CD4-positive, CD25-positive, alpha-beta regulatory T cell (primary cell): ENCODE measurements around the gene FAM117B. TPM values are rescaled to one million over a fixed set of nuclear protein-coding genes. Genes with fewer than 3 reads are reported as not detected.

ENCODE experiments used
- ATAC-seq, 2 donors: fragments of 150-1000 bp; cut with Tn5 transposase; one replicate each; pipeline ENCODE4 v1.10.0; 2021; ENCODE audit warnings: low read depth in 2 of 2, moderate number of reproducible peaks in 2 of 2, moderate library complexity in 1 of 2
- DNase-seq, 3 donors: peaks; one replicate each; pipeline versions ENCODE4 v3.0.0 to v3.0.0-alpha.2; 2012 to 2022; ENCODE audit warnings: mixed read lengths in 1 of 3
- H3K27ac ChIP-seq: one replicate; pipeline ENCODE4 v1.7.0; 2013; ENCODE audit warnings: mild to moderate bottlenecking, low read length; ENCODE audit not compliant: insufficient read depth, poor library complexity, severe bottlenecking
- H3K27me3 ChIP-seq: one replicate; pipeline ENCODE4 v1.7.0; 2013; ENCODE audit warnings: low read length; ENCODE audit not compliant: control insufficient read depth, insufficient read depth
- H3K36me3 ChIP-seq: one replicate; pipeline ENCODE4 v1.7.0; 2013; ENCODE audit warnings: mild to moderate bottlenecking, low read length, moderate library complexity; ENCODE audit not compliant: control insufficient read depth, insufficient read depth
- H3K4me1 ChIP-seq: 2 replicates; pipeline ENCODE4 v1.7.0; 2013; ENCODE audit warnings: mild to moderate bottlenecking, low read length; ENCODE audit not compliant: insufficient read depth, control insufficient read depth, poor library complexity, severe bottlenecking
- H3K4me3 ChIP-seq: one replicate; pipeline ENCODE4 v1.7.0; 2013; ENCODE audit warnings: low read depth, mild to moderate bottlenecking, low read length, moderate library complexity
- H3K9me3 ChIP-seq, 2 experiments: 1 replicate in 1 of 2; 2 replicates in 1 of 2; pipeline ENCODE4 v1.7.0; 2013; ENCODE audit warnings: low read length in 2 of 2, mild to moderate bottlenecking in 1 of 2, moderate library complexity in 1 of 2; ENCODE audit not compliant: control insufficient read depth in 2 of 2
- H3K27ac Mint-ChIP-seq, 3 donors: one replicate each; pipeline ENCODE4 v1.8.0; 2020 to 2022; ENCODE audit warnings: mild to moderate bottlenecking in 3 of 3, mixed read lengths in 3 of 3, moderate library complexity in 2 of 3
- H3K27me3 Mint-ChIP-seq: one replicate; pipeline ENCODE4 v1.8.0; 2022; ENCODE audit warnings: mild to moderate bottlenecking, mixed read lengths
- H3K36me3 Mint-ChIP-seq: one replicate; pipeline ENCODE4 v1.8.0; 2020; ENCODE audit warnings: mixed read lengths
- H3K4me1 Mint-ChIP-seq, 4 donors: one replicate each; pipeline ENCODE4 v1.8.0; 2020 to 2022; ENCODE audit warnings: mixed read lengths in 4 of 4, mild to moderate bottlenecking in 1 of 4
- H3K4me3 Mint-ChIP-seq, 4 donors: one replicate each; pipeline ENCODE4 v1.8.0; 2020 to 2022; ENCODE audit warnings: mild to moderate bottlenecking in 4 of 4, mixed read lengths in 4 of 4, moderate library complexity in 3 of 4
- H3K9me3 Mint-ChIP-seq, 7 donors: one replicate each; pipeline ENCODE4 v1.8.0; 2020 to 2022; ENCODE audit warnings: mixed read lengths in 7 of 7, mild to moderate bottlenecking in 3 of 7, moderate library complexity in 2 of 7
- polyA plus RNA-seq, 4 donors: library from polyadenylated mRNA; unstranded; fragments of 300-500 nt; fragmentation: Illumina TruSeq; gene quantifications; one replicate each; pipeline ENCODE4 v1.2.3, GENCODE V29; 2021
- total RNA-seq: library from RNA; stranded (reverse); gene quantifications from one replicate; pipeline ENCODE4 v1.2.3, GENCODE V29; 2022

The FAM117B gene
- 17.8 TPM for total RNA-seq
- polyA plus RNA-seq = 10 to 100 TPM in 1 of 4 donors, 1 to 10 TPM in 3; 4.8 to 10.6 (median 7.5) TPM

DNA sequence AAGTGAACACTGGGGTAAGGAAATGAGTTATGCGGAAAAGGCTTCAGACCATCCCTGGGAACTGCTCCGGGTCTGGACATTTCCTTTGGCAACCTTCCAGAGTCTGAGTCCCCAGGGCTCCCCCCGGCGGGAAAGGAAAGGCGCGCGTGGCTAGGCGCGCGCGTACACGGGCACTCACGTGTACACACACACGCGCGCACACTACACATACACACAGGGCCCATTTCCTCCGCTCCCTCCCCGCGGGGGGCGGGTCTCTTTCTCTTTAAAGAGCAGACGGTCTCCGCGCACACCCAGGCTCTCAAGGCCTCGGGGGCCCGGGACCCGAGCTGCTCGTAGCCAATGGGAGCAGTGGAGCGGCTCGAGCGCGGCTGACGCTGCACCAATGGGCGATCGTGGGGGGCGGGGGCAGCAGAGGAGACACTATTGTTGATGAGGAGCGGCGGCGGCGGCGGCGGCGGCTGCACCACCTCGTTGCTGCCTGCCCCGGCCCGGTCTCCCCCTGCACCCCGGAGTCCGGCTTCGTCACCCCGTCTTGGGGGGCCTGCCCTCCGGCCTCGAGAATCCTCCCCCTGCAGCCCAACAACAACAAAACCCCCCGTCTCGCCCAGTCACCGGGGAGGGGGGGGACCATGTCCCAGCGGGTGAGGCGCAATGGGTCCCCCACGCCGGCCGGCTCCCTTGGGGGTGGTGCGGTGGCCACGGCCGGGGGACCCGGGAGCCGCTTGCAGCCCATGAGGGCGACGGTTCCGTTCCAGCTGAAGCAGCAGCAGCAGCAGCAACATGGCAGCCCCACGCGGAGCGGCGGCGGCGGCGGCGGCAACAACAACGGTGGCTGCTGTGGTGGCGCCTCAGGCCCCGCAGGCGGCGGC is at the start of gene FAM117B:
Gene FAM117B, plus strand, starts transcription at position 414 of the 872 bp plus-strand sequence. Its CDS starts 219 bp downstream, at position 633.
- Mint-ChIP-seq H3K36me3 (peaks cover 8% of the 10 kb centered on the region), H3K27ac (peak within 1 kb of the TSS; percentile 97 to 100 (median 98)), H3K4me1 (peaks cover 15 to 66% (median 38%) of the 10 kb centered on the region in 4 donors), H3K27me3 (no peaks in the 10 kb centered on the region), H3K4me3 (peak within 1 kb of the TSS; percentile 92 to 100 (median 96)), H3K9me3 (no peaks in the 10 kb centered on the region)
- Histone ChIP-seq H3K4me3 (peak within 1 kb of the TSS; percentile 89), H3K27me3 (no peaks in the 10 kb centered on the region), H3K36me3 (no peaks in the 10 kb centered on the region), H3K9me3 (no peaks in the 10 kb centered on the region), H3K4me1 (peaks cover 22% of the 10 kb centered on the region), H3K27ac (peak within 1 kb of the TSS; percentile 85)
- peak; percentile 93 to 94 for ATAC-seq
- DNase-seq = peak; percentile 97 to 99 (median 98)

DNA sequence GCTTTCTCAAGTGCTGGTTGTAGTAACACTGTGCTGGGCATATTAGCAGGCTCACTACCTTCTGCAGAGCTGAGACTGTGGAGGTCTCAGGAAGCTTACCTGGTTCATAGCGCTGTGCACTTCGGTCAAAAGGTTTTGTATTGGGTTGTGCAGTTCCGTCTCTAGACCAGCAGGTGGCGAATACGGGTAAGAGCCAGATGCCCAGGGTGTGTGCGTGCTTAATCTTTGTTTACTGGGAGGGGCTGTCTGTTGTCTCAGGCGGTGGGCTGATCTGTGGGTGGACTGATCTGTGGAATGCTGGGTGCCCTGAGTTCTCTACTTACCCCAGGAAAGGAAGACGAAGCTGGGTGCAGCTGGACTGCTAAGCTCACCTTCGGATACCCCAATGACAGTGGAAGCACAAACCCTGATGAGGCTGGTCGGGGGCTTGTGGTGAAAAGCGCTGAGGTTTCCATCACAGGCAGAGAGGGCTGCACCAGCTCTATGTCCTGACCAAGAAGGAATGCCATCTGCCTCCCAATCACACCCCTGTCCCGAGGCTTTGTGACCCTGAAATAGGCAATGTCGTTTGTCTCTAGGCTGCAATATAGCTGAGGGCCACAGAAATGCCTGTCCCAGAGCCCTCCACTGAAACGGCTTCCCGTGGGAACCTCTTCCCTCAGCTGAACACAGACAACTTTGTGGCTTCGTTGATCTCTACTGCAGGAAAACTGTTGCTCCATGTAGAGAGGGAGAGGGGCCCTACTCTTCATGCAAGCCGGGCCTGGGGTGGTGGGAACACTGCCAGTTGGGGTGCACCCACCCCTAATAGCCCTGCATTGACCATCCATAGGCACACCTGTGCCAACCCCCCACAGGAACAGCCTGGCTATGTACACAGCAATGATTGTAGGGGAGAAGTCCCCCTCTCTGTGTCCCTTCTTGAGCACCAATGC is 45.9 kb upstream of the FAM117B start:
- peak overlapping the region in 1 of 3 donors; percentile 70 for H3K27ac Mint-ChIP-seq
- Histone ChIP-seq H3K27ac (no peak overlapping the region), H3K36me3 (no peaks in the 10 kb centered on the region), H3K4me1 (peaks cover 6% of the 10 kb centered on the region), H3K4me3 (no peak overlapping the region), H3K9me3 (peaks cover 0 to 1% of the 10 kb centered on the region in 2 experiments), H3K27me3 (no peaks in the 10 kb centered on the region)
- H3K4me3 Mint-ChIP-seq = peak overlapping the region in 2 of 4 donors; percentile 32 to 42
- ATAC-seq (peak; percentile 91 to 96), DNase-seq (peak; percentile 58 to 83 (median 77))
- H3K9me3 Mint-ChIP-seq = peaks cover 0 to 3% (median 0%) of the 10 kb centered on the region in 7 donors
- H3K36me3 Mint-ChIP-seq = no peaks in the 10 kb centered on the region
- no peaks in the 10 kb centered on the region for H3K27me3 Mint-ChIP-seq
- H3K4me1 Mint-ChIP-seq = peaks cover 0 to 10% (median 6%) of the 10 kb centered on the region in 4 donors

DNA sequence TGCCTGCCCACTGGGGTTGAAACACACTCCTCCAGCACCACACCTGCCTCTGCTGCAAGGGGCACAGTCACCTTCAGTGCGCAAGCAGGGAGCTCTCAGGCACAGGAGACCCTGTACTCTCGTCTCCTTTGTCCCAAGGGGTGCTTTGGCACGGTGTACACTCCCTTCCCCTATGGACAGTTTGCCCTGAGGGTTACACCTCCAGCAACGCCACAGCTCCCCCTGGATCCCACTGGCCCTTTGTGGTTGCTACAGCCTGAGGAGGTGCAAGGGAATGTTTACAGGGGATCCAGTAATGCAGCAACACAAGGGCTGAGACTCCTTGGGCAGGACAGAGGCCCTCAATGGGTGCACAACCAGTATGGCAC is 45.2 kb upstream of the FAM117B start:
- no peaks in the 10 kb centered on the region for H3K9me3 ChIP-seq
- H3K27me3 Mint-ChIP-seq = no peaks in the 10 kb centered on the region
- no peak overlapping the region for H3K27ac ChIP-seq
- H3K9me3 Mint-ChIP-seq = peaks cover 0 to 2% (median 0%) of the 10 kb centered on the region in 7 donors
- no peak overlapping the region for H3K27ac Mint-ChIP-seq
- H3K4me3 Mint-ChIP-seq = no peak overlapping the region
- H3K36me3 Mint-ChIP-seq = no peaks in the 10 kb centered on the region
- peaks cover 6% of the 10 kb centered on the region for H3K4me1 ChIP-seq
- no peak overlapping the region for H3K4me3 ChIP-seq
- H3K27me3 ChIP-seq = no peaks in the 10 kb centered on the region
- no peak for ATAC-seq
- no peaks in the 10 kb centered on the region for H3K36me3 ChIP-seq
- H3K4me1 Mint-ChIP-seq = peaks cover 0 to 10% (median 6%) of the 10 kb centered on the region in 4 donors
- no peak for DNase-seq

DNA sequence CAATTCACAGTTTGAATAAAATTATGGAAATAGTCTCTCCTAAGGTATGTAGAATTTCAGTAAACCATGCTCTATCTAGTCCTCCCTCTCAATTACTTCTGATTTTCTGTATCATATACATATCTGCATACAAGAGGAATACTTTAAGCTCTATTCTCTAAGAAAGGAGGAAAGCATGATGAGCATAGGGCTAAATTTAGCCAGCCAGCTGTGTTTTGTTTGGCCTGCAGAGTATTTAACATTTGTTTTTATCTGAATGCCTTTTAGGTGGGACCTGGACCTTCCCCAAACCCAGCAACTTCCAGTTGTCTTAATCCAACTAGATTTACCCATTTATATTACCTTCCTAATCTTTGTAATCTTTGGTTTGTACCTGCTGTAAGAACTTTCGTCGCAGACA is 42.2 kb upstream of the FAM117B start:
- Mint-ChIP-seq H3K27me3 (no peaks in the 10 kb centered on the region), H3K4me3 (no peak overlapping the region), H3K9me3 (no peaks in the 10 kb centered on the region), H3K27ac (no peak overlapping the region), H3K4me1 (peaks cover 0 to 10% (median 6%) of the 10 kb centered on the region in 4 donors), H3K36me3 (no peaks in the 10 kb centered on the region)
- no peak for DNase-seq
- Histone ChIP-seq H3K27me3 (no peaks in the 10 kb centered on the region), H3K9me3 (no peaks in the 10 kb centered on the region), H3K36me3 (no peaks in the 10 kb centered on the region), H3K27ac (no peak overlapping the region), H3K4me3 (no peak overlapping the region), H3K4me1 (peaks cover 6% of the 10 kb centered on the region)
- ATAC-seq = no peak

DNA sequence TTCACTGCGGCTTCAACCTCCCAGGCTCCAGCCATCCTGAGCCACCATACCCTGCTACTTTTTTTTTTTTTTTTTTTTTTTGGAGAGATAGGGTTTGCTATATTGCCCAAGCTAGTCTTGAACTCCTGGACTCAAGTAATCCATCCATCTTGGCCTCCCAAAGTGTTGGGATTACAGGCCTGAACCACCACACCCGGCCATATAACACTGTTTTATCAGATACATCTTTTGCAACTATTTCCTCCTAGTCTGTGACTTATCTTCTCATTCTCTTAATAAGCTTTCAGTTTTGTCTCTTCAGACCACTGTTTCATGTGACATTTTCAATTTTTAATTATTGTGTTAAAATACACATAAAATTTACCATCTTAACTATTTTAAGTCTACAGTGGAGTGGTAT is 35.7 kb upstream of the FAM117B start:
- DNase-seq = no peak
- Mint-ChIP-seq H3K9me3 (no peaks in the 10 kb centered on the region), H3K27ac (no peak overlapping the region)

DNA sequence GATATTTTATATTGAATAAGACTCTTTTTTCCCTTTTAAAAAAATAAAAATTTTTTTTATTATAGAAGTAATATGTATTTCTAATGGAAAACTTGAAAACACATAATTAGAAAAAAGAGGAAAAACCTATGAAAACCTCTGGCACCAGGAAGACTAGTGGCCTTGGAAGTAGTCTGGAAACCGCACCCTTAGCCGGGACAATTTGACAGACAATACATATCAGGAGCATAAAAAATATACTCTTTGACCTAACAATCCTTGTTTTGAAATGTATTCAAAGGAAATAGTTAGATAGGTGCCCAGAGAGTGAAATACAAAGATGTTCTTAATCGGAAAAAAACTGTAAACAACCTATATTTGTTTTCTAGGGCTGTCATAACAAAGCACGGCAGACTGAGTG is 34.9 kb upstream of the FAM117B start:
- Histone ChIP-seq H3K4me1 (no peaks in the 10 kb centered on the region), H3K27me3 (no peaks in the 10 kb centered on the region), H3K27ac (no peak overlapping the region), H3K9me3 (no peaks in the 10 kb centered on the region), H3K36me3 (no peaks in the 10 kb centered on the region), H3K4me3 (no peak overlapping the region)
- DNase-seq (no peak), ATAC-seq (no peak)
- Mint-ChIP-seq H3K4me1 (no peaks in the 10 kb centered on the region), H3K4me3 (no peak overlapping the region), H3K27me3 (peaks cover 13% of the 10 kb centered on the region), H3K9me3 (no peaks in the 10 kb centered on the region), H3K36me3 (no peaks in the 10 kb centered on the region), H3K27ac (no peak overlapping the region)

More for the DNA sequence above, 35.7 kb upstream of the FAM117B start:
- no peak overlapping the region for H3K4me3 ChIP-seq
- no peaks in the 10 kb centered on the region for H3K36me3 ChIP-seq
- no peak overlapping the region for H3K27ac ChIP-seq
- Mint-ChIP-seq H3K36me3 (no peaks in the 10 kb centered on the region), H3K4me1 (no peaks in the 10 kb centered on the region), H3K4me3 (no peak overlapping the region), H3K27me3 (peaks cover 13% of the 10 kb centered on the region)
- H3K9me3 ChIP-seq = no peaks in the 10 kb centered on the region
- H3K4me1 ChIP-seq = no peaks in the 10 kb centered on the region
- H3K27me3 ChIP-seq = no peaks in the 10 kb centered on the region
- ATAC-seq = no peak

DNA sequence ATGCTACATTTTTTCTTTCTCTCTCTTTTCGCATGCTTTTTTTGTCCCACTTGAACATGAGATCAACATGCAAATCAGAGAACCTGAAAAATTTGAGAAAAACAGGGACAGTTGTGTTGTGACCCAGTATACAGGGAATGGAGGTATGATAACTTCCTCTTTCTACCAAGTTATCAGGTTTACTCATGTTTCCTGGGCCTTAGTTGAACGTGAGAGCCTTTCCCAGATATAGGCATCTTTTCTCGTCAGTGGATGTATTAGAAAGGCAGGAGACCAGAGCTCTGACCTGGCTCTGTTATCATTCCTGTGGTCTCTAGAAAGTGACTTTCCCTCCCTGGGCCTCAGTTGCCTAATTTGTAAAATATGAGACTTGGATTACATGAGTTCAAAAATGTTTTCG is 30.1 kb upstream of the FAM117B start:
- H3K27ac ChIP-seq = no peak overlapping the region
- no peaks in the 10 kb centered on the region for H3K36me3 Mint-ChIP-seq

More for the DNA sequence above, 30.1 kb upstream of the FAM117B start:
- Mint-ChIP-seq H3K4me3 (no peak overlapping the region), H3K9me3 (no peaks in the 10 kb centered on the region), H3K27me3 (peaks cover 13% of the 10 kb centered on the region), H3K4me1 (peaks cover 3 to 6% (median 3%) of the 10 kb centered on the region in 4 donors), H3K27ac (no peak overlapping the region)
- ATAC-seq = no peak
- H3K9me3 ChIP-seq = no peaks in the 10 kb centered on the region
- H3K27me3 ChIP-seq = no peaks in the 10 kb centered on the region
- DNase-seq = no peak
- no peak overlapping the region for H3K4me3 ChIP-seq
- no peaks in the 10 kb centered on the region for H3K4me1 ChIP-seq
- H3K36me3 ChIP-seq = no peaks in the 10 kb centered on the region
